A549 (cell line): ENCODE measurements around the gene GGA1. TPM values are rescaled to one million over a fixed set of nuclear protein-coding genes. Genes with fewer than 3 reads are reported as not detected.

Source experiments
- ATAC-seq, 2 experiments: fragments of 200-7000 bp in 1 of 2; fragments of >200 bp in 1 of 2; cut with Nextera tagmentation in 1 of 2; cut with Tn5 transposase in 1 of 2; 3 replicates each; pipeline versions ENCODE4 v1.8.0 to v1.9.1; 2018 to 2020; ENCODE audit warnings: mild to moderate bottlenecking in 1 of 2, moderate library complexity in 1 of 2
- CTCF ChIA-PET: fragments of 300-600 bp; sonication (Branson Sonifier 250); formaldehyde crosslinking; extraction: SDS; loops from one replicate; lab custom pipeline; 2021; ENCODE audit warnings: antibody characterized with exemption, inconsistent platforms; lab: Yijun Ruan, JAX
- POLR2A ChIA-PET: fragments of 350-600 bp; formaldehyde crosslinking; extraction: SDS; loops from one replicate; lab custom pipeline; 2021; ENCODE audit warnings: antibody characterized with exemption, inconsistent platforms; lab: Yijun Ruan, JAX
- DNase-seq, 2 experiments: peaks; one replicate each; pipeline versions ENCODE4 v3.0.0 to v3.0.0-alpha.2; 2011 to 2016; ENCODE audit warnings: low read depth in 1 of 2, low spot score in 1 of 2
- FAIRE-seq: peaks from 2 replicates; lab custom pipeline; 2011; peaks lifted over from hg19 to GRCh38; lab: Jason Lieb, UNC
- H3K27ac ChIP-seq, 2 experiments: fragments of >200 bp; sonication (Bioruptor Twin); formaldehyde crosslinking; 3 replicates each; pipeline ENCODE4 v1.5.1; 2016 to 2017
- H3K4me1 ChIP-seq: fragments of >200 bp; sonication (Bioruptor Twin); formaldehyde crosslinking; 3 replicates; pipeline ENCODE4 v1.6.1; 2016
- H3K4me2 ChIP-seq: fragments of >200 bp; sonication (Bioruptor Twin); formaldehyde crosslinking; 3 replicates; pipeline ENCODE4 v1.6.1; 2016
- H3K4me3 ChIP-seq: fragments of >200 bp; sonication (Bioruptor Twin); formaldehyde crosslinking; 3 replicates; pipeline ENCODE4 v1.5.1; 2016
- H3K9me3 ChIP-seq: fragments of >200 bp; sonication (Bioruptor Twin); formaldehyde crosslinking; 3 replicates; pipeline ENCODE4 v1.6.1; 2016
- CBX2 ChIP-seq: fragments of 200-600 bp; sonication (generic); IDR thresholded peaks from 2 replicates; pipeline ENCODE4 v1.6.1; 2016; ENCODE audit warnings: low read depth, mild to moderate bottlenecking, borderline replicate concordance
- FOXS1 ChIP-seq: fragments of 250-450 bp; sonication (Bioruptor Pico); IDR thresholded peaks from 2 replicates; pipeline ENCODE4 v1.5.0; 2020; ENCODE audit warnings: mild to moderate bottlenecking, moderate library complexity
- HOXB5 ChIP-seq: fragments of 250-450 bp; sonication (Bioruptor Pico); IDR thresholded peaks from 2 replicates; pipeline ENCODE4 v1.5.0; 2020; ENCODE audit warnings: mild to moderate bottlenecking, moderate library complexity
- JUN ChIP-seq, 2 experiments: fragments of >200 bp; sonication (Bioruptor Twin); formaldehyde crosslinking; IDR thresholded peaks; 2 replicates in 1 of 2; 3 replicates in 1 of 2; pipeline ENCODE4 v1.6.1; 2016 to 2017
- KDM1A ChIP-seq: fragments of 200-600 bp; sonication (generic); IDR thresholded peaks from 2 replicates; pipeline ENCODE4 v1.6.1; 2016; ENCODE audit warnings: low read depth, mild to moderate bottlenecking
- KDM5A ChIP-seq: fragments of 200-600 bp; sonication (generic); IDR thresholded peaks from 2 replicates; pipeline ENCODE4 v1.6.1; 2016; ENCODE audit warnings: antibody characterized with exemption, mild to moderate bottlenecking
- MAFK ChIP-seq: fragments of 450-650 bp; IDR thresholded peaks from 2 replicates; pipeline ENCODE4 v1.6.1; 2014; ENCODE audit not compliant: partially characterized antibody
- MYC ChIP-seq: IDR thresholded peaks from 2 replicates; pipeline ENCODE4 v1.6.1; 2012; ENCODE audit warnings: mild to moderate bottlenecking, inconsistent platforms, low read length, improper control_type of control experiment, borderline replicate concordance
- RAD21 ChIP-seq, 2 experiments: fragments of >200 bp in 1 of 2; sonication (Bioruptor Twin) in 1 of 2; formaldehyde crosslinking in 1 of 2; IDR thresholded peaks in 1 of 2; conservative IDR thresholded peaks in 1 of 2; 2 replicates in 1 of 2; 3 replicates in 1 of 2; pipeline ENCODE4 v1.6.1; 2012 to 2018; ENCODE audit warnings: inconsistent platforms in 1 of 2
- SREBF2 ChIP-seq: fragments of 450-650 bp; IDR thresholded peaks from 2 replicates; pipeline ENCODE4 v1.6.1; 2014; ENCODE audit warnings: mild to moderate bottlenecking, moderate library complexity
- TP53 ChIP-seq: fragments of 250-450 bp; sonication (Bioruptor Pico); IDR thresholded peaks from 2 replicates; pipeline ENCODE4 v1.5.0; 2021; ENCODE audit warnings: mild to moderate bottlenecking, moderate library complexity
- ZFP36 ChIP-seq: fragments of 450-650 bp; IDR thresholded peaks from 2 replicates; pipeline ENCODE4 v1.6.1; 2014; ENCODE audit warnings: borderline replicate concordance; ENCODE audit not compliant: partially characterized antibody
- WGBS: methylation state at CpG from one replicate; pipeline ENCODE4 v1.1.6; 2017; ENCODE audit errors: missing lambda C conversion rate; 5-methylcytosine and 5-hydroxymethylcytosine counted together
- polyA plus RNA-seq, 4 experiments: library from polyadenylated mRNA; depleted of rRNA in 3 of 4; stranded (reverse); fragments of >200 nt; fragmentation: RNase III in 1 of 4; extraction: RNeasy Plus Mini Kit Qiagen cat#74134 plus additional on column Dnase treatment in 1 of 4; gene quantifications; 2 replicates in 3 of 4; 3 replicates in 1 of 4; pipeline ENCODE4 v1.2.3, GENCODE V29; 2011 to 2017
- TF ChIP-seq, protein P1 (sequence below): fragments of 250-450 bp; sonication (Bioruptor Pico); IDR thresholded peaks from 2 replicates; pipeline ENCODE4 v1.5.0; 2020; ENCODE audit warnings: low read depth, mild to moderate bottlenecking, moderate library complexity
- TF ChIP-seq, protein P2 (sequence below): fragments of 200-600 bp; sonication (generic); IDR thresholded peaks from 2 replicates; pipeline ENCODE4 v1.6.1; 2016; ENCODE audit warnings: antibody characterized with exemption, mild to moderate bottlenecking, moderate library complexity
- TF ChIP-seq, protein P3 (sequence below): fragments of 250-450 bp; sonication (Bioruptor Pico); IDR thresholded peaks from 2 replicates; pipeline ENCODE4 v1.5.0; 2021; ENCODE audit warnings: mild to moderate bottlenecking, moderate library complexity, borderline replicate concordance

GGA1 gene
- polyA plus RNA-seq, 2 of the 4 experiments (the other 2 are of a cell fraction) = 22.0 to 26.1 TPM

DNA sequence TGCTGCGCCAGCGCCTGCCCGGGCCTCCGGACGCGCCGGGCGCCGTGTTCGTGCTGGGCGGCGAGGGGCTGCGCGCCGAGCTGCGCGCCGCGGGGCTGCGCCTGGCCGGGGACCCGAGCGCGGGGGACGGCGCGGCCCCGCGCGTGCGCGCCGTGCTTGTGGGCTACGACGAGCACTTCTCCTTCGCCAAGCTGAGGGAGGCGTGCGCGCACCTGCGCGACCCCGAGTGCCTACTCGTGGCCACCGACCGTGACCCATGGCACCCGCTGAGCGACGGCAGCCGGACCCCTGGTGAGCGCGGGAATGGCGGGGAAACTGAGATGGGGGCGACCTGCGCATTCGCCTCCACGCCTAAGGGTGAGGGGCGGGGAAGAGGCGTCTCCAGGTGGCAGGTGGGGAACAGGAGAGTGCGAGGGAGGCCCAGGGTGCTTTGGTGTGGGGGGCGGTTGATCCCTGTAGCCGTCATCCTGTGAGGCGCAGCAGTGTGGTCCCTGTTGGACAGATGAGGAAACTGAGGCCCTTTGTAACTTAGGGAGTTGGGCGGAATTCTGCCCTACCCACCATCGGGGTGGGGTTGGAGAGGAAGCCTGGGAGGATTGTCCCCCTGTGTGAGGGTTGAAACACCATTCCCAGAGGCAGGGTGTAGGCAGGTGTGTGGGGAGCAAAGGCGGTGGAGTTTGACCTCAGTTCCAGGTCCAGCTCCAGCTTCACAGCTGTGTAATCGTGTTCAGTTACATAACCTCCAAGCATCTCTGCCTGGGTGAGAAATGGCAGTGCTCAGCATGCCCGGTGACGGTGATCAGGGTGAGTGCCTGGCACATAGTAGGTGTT is 50.6 kb downstream of the GGA1 start:
- DNase-seq (no peak), FAIRE-seq (no peak), ATAC-seq (peak in 1 of 2 experiments; percentile 36; a peak in 2 of 6 replicates)
- H3K9me3 ChIP-seq = no peaks in the 10 kb centered on the region
- peak overlapping the region; percentile 82 for H3K4me3 ChIP-seq
- TF ChIP-seq KDM5A (no peak), JUN (IDR thresholded peaks at IDR 0.05) (no peak), TP53 (CRISPR knock-in tag) (no peak), MAFK (no peak)
- 22% methylated on average over 13 of the region's 68 CpGs for WGBS
- CTCF ChIA-PET = interaction anchor here (0.7 to 8.3 kb wide), 11 partner anchors 10 to 158 kb away, joined by 3 to 67 read pairs (median 4); partner anchors contain the start of genes GGA1, LGALS1 and SH3BP1
- POLR2A ChIA-PET = interaction anchor here (0.7 to 2.6 kb wide), 9 partner anchors 16 to 597 kb away, joined by 3 to 31 read pairs (median 5); partner anchors contain the start of genes LGALS1 and NOL12
- H3K4me2 ChIP-seq = peak overlapping the region; percentile 98
- H3K27ac ChIP-seq = peak overlapping the region; percentile 77 to 92
- H3K4me1 ChIP-seq = peaks cover 15% of the 10 kb centered on the region

GRCh38 chr22:37659897-37660708 is 51.5 kb downstream of the GGA1 start:
- WGBS = 87% methylated on average over 13 of the region's 14 CpGs
- H3K27ac ChIP-seq = peak overlapping the region in 1 of 2 experiments; percentile 92; a peak in 3 of 6 replicates
- no peak for DNase-seq
- TF ChIP-seq KDM1A (0 out of 2 replicates have a peak, but pooled peaks have one; percentile 20), ZFP36 (no peak)
- TF ChIP-seq, all 56 proteins: peak for 1
- H3K4me3 ChIP-seq = peak overlapping the region; percentile 82
- CTCF ChIA-PET = interaction anchor here (0.7 to 3.4 kb wide), 8 partner anchors 9 to 157 kb away, joined by 3 to 24 read pairs (median 3); partner anchors contain the start of gene LGALS1
- POLR2A ChIA-PET = no interaction called here
- H3K9me3 ChIP-seq = no peaks in the 10 kb centered on the region
- ATAC-seq (no peak), FAIRE-seq (no peak)
- H3K4me1 ChIP-seq = peaks cover 15% of the 10 kb centered on the region
- H3K4me2 ChIP-seq = peak overlapping the region; percentile 98

- DNase-seq = no peak
- POLR2A ChIA-PET = no interaction called here
- Histone ChIP-seq H3K4me3 (no peak overlapping the region), H3K4me1 (peaks cover 15% of the 10 kb centered on the region), H3K9me3 (no peaks in the 10 kb centered on the region), H3K4me2 (no peak overlapping the region), H3K27ac (no peak overlapping the region)
- no peak for TF ChIP-seq CBX2
- TF ChIP-seq FOXS1 (CRISPR knock-in tag) = no peak
- TF ChIP-seq, protein P1, sequence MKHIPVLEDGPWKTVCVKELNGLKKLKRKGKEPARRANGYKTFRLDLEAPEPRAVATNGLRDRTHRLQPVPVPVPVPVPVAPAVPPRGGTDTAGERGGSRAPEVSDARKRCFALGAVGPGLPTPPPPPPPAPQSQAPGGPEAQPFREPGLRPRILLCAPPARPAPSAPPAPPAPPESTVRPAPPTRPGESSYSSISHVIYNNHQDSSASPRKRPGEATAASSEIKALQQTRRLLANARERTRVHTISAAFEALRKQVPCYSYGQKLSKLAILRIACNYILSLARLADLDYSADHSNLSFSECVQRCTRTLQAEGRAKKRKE = no peak
- peak; percentile 88 for TF ChIP-seq ZFP36
- WGBS = 82% methylated on average over 2 of the region's 2 CpGs
- no peak for FAIRE-seq
- no peak for ATAC-seq
- CTCF ChIA-PET = interaction anchor here (0.6 to 3.0 kb wide), 6 partner anchors 8 to 115 kb away, joined by 3 to 18 read pairs (median 3); no protein-coding TSS in a partner anchor
These were observed 52.0 kb downstream of the GGA1 start for GRCh38 chr22:37660709-37661045.

GRCh38 chr22:37661160-37661924 is 52.7 kb downstream of the GGA1 start:
- WGBS = 81% methylated on average over 12 of the region's 12 CpGs
- H3K4me3 ChIP-seq = no peak overlapping the region
- peaks cover 15% of the 10 kb centered on the region for H3K4me1 ChIP-seq
- DNase-seq = no peak
- POLR2A ChIA-PET = no interaction called here
- no peak overlapping the region for H3K27ac ChIP-seq
- no peak for ATAC-seq
- TF ChIP-seq RAD21 (conservative IDR thresholded peaks at IDR 0.05 in 1 of 2, IDR thresholded peaks at IDR 0.05 in 1 of 2) (peak; percentile 21 to 38; a peak in 2 of 5 replicates), HOXB5 (CRISPR knock-in tag) (no peak), SREBF2 (no peak), MYC (no peak), MAFK (no peak)
- TF ChIP-seq, protein P2, sequence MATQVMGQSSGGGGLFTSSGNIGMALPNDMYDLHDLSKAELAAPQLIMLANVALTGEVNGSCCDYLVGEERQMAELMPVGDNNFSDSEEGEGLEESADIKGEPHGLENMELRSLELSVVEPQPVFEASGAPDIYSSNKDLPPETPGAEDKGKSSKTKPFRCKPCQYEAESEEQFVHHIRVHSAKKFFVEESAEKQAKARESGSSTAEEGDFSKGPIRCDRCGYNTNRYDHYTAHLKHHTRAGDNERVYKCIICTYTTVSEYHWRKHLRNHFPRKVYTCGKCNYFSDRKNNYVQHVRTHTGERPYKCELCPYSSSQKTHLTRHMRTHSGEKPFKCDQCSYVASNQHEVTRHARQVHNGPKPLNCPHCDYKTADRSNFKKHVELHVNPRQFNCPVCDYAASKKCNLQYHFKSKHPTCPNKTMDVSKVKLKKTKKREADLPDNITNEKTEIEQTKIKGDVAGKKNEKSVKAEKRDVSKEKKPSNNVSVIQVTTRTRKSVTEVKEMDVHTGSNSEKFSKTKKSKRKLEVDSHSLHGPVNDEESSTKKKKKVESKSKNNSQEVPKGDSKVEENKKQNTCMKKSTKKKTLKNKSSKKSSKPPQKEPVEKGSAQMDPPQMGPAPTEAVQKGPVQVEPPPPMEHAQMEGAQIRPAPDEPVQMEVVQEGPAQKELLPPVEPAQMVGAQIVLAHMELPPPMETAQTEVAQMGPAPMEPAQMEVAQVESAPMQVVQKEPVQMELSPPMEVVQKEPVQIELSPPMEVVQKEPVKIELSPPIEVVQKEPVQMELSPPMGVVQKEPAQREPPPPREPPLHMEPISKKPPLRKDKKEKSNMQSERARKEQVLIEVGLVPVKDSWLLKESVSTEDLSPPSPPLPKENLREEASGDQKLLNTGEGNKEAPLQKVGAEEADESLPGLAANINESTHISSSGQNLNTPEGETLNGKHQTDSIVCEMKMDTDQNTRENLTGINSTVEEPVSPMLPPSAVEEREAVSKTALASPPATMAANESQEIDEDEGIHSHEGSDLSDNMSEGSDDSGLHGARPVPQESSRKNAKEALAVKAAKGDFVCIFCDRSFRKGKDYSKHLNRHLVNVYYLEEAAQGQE = no peak
- TF ChIP-seq, protein P3, sequence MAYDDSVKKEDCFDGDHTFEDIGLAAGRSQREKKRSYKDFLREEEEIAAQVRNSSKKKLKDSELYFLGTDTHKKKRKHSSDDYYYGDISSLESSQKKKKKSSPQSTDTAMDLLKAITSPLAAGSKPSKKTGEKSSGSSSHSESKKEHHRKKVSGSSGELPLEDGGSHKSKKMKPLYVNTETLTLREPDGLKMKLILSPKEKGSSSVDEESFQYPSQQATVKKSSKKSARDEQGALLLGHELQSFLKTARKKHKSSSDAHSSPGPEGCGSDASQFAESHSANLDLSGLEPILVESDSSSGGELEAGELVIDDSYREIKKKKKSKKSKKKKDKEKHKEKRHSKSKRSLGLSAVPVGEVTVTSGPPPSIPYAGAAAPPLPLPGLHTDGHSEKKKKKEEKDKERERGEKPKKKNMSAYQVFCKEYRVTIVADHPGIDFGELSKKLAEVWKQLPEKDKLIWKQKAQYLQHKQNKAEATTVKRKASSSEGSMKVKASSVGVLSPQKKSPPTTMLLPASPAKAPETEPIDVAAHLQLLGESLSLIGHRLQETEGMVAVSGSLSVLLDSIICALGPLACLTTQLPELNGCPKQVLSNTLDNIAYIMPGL (CRISPR knock-in tag) = no peak
- FAIRE-seq = no peak
- H3K4me2 ChIP-seq = no peak overlapping the region
- CTCF ChIA-PET = interaction anchor here (0.6 to 3.0 kb wide), 10 partner anchors 10 to 115 kb away, joined by 3 to 18 read pairs (median 3); no protein-coding TSS in a partner anchor
- no peaks in the 10 kb centered on the region for H3K9me3 ChIP-seq
